SK-N-SH (cell line): Measurements from ENCODE around the gene SCAI. TPM values are rescaled to one million over a fixed set of nuclear protein-coding genes. Genes with fewer than 3 reads are reported as not detected.

Source experiments
- CTCF ChIA-PET: fragments of 300-600, 350-600 bp; formaldehyde crosslinking; extraction: SDS; loops from one replicate; lab custom pipeline; 2021; lab: Yijun Ruan, JAX
- POLR2A ChIA-PET: fragments of 350-600 bp; sonication (Branson Sonifier 250); formaldehyde crosslinking; extraction: SDS; loops from one replicate; lab custom pipeline; 2020; ENCODE audit warnings: antibody characterized with exemption, inconsistent platforms; lab: Yijun Ruan, JAX
- DNase-seq: peaks from one replicate; pipeline ENCODE4 v3.0.0; 2012
- H2AFZ ChIP-seq: fragments of 200-600 bp; sonication (generic); 2 replicates; pipeline ENCODE4 v1.8.1; 2016; ENCODE audit warnings: antibody characterized with exemption, mild to moderate bottlenecking, low read depth
- H3F3A ChIP-seq: fragments of 200-600 bp; sonication (generic); replicated peaks from 2 replicates; pipeline ENCODE3; 2016; ENCODE audit warnings: antibody characterized with exemption, mild to moderate bottlenecking; ENCODE audit not compliant: insufficient read depth
- H3K27ac ChIP-seq, 2 experiments: fragments of 200-500 bp in 1 of 2; fragments of 200-600 bp in 1 of 2; sonication (Bioruptor generic) in 1 of 2; sonication (generic), shearing (Covaris generic) in 1 of 2; 2 replicates each; pipeline versions ENCODE4 v1.5.1 to v1.6.1; 2014 to 2016; ENCODE audit warnings: low read depth in 2 of 2, inconsistent platforms in 1 of 2, low read length in 1 of 2, mild to moderate bottlenecking in 1 of 2, mixed read lengths in 1 of 2
- H3K27me3 ChIP-seq: fragments of 200-600 bp; sonication (generic), shearing (Covaris generic); 2 replicates; pipeline ENCODE4 v1.6.1; 2016; ENCODE audit warnings: mixed run types; ENCODE audit not compliant: insufficient read depth
- H3K36me3 ChIP-seq, 2 experiments: fragments of 200-500 bp in 1 of 2; fragments of 200-600 bp in 1 of 2; sonication (Bioruptor generic) in 1 of 2; sonication (generic) in 1 of 2; replicated peaks in 1 of 2; 2 replicates each; pipeline versions ENCODE3 to v1.5.1; 2014 to 2016; ENCODE audit warnings: low read length in 1 of 2, mild to moderate bottlenecking in 1 of 2; ENCODE audit not compliant: insufficient read depth in 2 of 2, control insufficient read depth in 1 of 2
- H3K4me1 ChIP-seq, 2 experiments: fragments of 200-500 bp in 1 of 2; fragments of 200-600 bp in 1 of 2; sonication (Bioruptor generic) in 1 of 2; sonication (generic), shearing (Covaris generic) in 1 of 2; 2 replicates each; pipeline versions ENCODE4 v1.5.1 to v1.6.1; 2014 to 2016; ENCODE audit warnings: low read depth in 1 of 2, low read length in 1 of 2, mixed run types in 1 of 2; ENCODE audit not compliant: insufficient read depth in 2 of 2, control insufficient read depth in 1 of 2
- H3K4me2 ChIP-seq: fragments of 200-600 bp; sonication (generic), shearing (Covaris generic); 2 replicates; pipeline ENCODE4 v1.6.1; 2017; ENCODE audit warnings: mixed run types
- H3K4me3 ChIP-seq, 2 experiments: fragments of 200-500 bp in 1 of 2; fragments of 200-600 bp in 1 of 2; sonication (Bioruptor generic) in 1 of 2; sonication (generic), shearing (Covaris generic) in 1 of 2; 2 replicates each; pipeline versions ENCODE4 v1.5.1 to v1.8.1; 2014 to 2016; ENCODE audit warnings: low read depth in 2 of 2, inconsistent platforms in 1 of 2, low read length in 1 of 2, mild to moderate bottlenecking in 1 of 2, mixed read lengths in 1 of 2, moderate library complexity in 1 of 2
- H3K79me2 ChIP-seq: fragments of 200-600 bp; sonication (generic); 2 replicates; pipeline ENCODE4 v1.8.1; 2017; ENCODE audit warnings: mild to moderate bottlenecking; ENCODE audit not compliant: insufficient read depth
- H3K9ac ChIP-seq: fragments of 200-600 bp; sonication (generic); 2 replicates; pipeline ENCODE4 v1.6.1; 2017; ENCODE audit warnings: mixed run types
- H3K9me2 ChIP-seq: fragments of 200-600 bp; sonication (generic); 2 replicates; pipeline ENCODE4 v1.6.1; 2017; ENCODE audit warnings: mixed run types
- H3K9me3 ChIP-seq: fragments of 200-600 bp; sonication (generic); 2 replicates; pipeline ENCODE4 v1.6.1; 2017; ENCODE audit warnings: mixed run types, mild to moderate bottlenecking, moderate library complexity
- H4K20me1 ChIP-seq: fragments of 200-600 bp; sonication (generic); 2 replicates; pipeline ENCODE4 v1.6.1; 2017; ENCODE audit warnings: mild to moderate bottlenecking, mixed run types; ENCODE audit not compliant: insufficient read depth
- EP300 ChIP-seq, 2 experiments: IDR thresholded peaks; 2 replicates each; pipeline versions ENCODE4 v1.4.0 to v1.6.1; 2012; ENCODE audit warnings: borderline replicate concordance in 1 of 2, low read depth in 1 of 2, low read length in 1 of 2
- FOSL2 ChIP-seq: IDR thresholded peaks from 2 replicates; pipeline ENCODE4 v1.4.0; 2012; ENCODE audit warnings: low read depth, mild to moderate bottlenecking, moderate library complexity, borderline replicate concordance
- FOXJ3 ChIP-seq: sonication (generic); formaldehyde crosslinking; IDR thresholded peaks from 2 replicates; pipeline ENCODE4 v1.5.1; 2020; ENCODE audit warnings: mild to moderate bottlenecking, missing genetic modification reagents
- FOXM1 ChIP-seq: IDR thresholded peaks from 2 replicates; pipeline ENCODE4 v1.4.0; 2012; ENCODE audit warnings: low read depth, mild to moderate bottlenecking
- GABPA ChIP-seq: IDR thresholded peaks from 2 replicates; pipeline ENCODE4 v1.4.0; 2012; ENCODE audit warnings: low read depth, mild to moderate bottlenecking
- JUND ChIP-seq: IDR thresholded peaks from 2 replicates; pipeline ENCODE4 v1.4.0; 2012
- MXI1 ChIP-seq: IDR thresholded peaks from 2 replicates; pipeline ENCODE4 v1.6.1; 2012; ENCODE audit warnings: mild to moderate bottlenecking, low read depth, low read length, improper control_type of control experiment
- NFIC ChIP-seq: IDR thresholded peaks from 2 replicates; pipeline ENCODE4 v1.4.0; 2012; ENCODE audit warnings: borderline replicate concordance
- NRF1 ChIP-seq: IDR thresholded peaks from 2 replicates; pipeline ENCODE4 v1.6.1; 2012; ENCODE audit warnings: low read depth, mild to moderate bottlenecking, low read length
- POLR2AphosphoS5 ChIP-seq: IDR thresholded peaks from 2 replicates; pipeline ENCODE4 v1.6.1; 2012; ENCODE audit warnings: low read depth, low read length
- RFX5 ChIP-seq: IDR thresholded peaks from 2 replicates; pipeline ENCODE4 v1.6.1; 2012; ENCODE audit warnings: mild to moderate bottlenecking, improper control_type of control experiment, low read length
- SMC3 ChIP-seq: IDR thresholded peaks from 2 replicates; pipeline ENCODE4 v1.6.1; 2012; ENCODE audit warnings: low read depth, low read length, improper control_type of control experiment
- YY1 ChIP-seq: IDR thresholded peaks from 2 replicates; pipeline ENCODE4 v1.4.0; 2012; ENCODE audit warnings: low read depth, mild to moderate bottlenecking
- WGBS: methylation state at CpG from one replicate; pipeline ENCODE4 v1.1.6; 2017; ENCODE audit warnings: low lambda C conversion rate; 5-methylcytosine and 5-hydroxymethylcytosine counted together
- polyA plus RNA-seq, 3 experiments: library from polyadenylated mRNA; depleted of rRNA; stranded (reverse); fragments of >200 nt; gene quantifications; 2 replicates each; pipeline ENCODE4 v1.2.3, GENCODE V29; 2012
- TF ChIP-seq, protein P1 (sequence below): IDR thresholded peaks from 2 replicates; pipeline ENCODE4; 2012
- TF ChIP-seq, protein P2 (sequence below): IDR thresholded peaks from 2 replicates; pipeline ENCODE4 v1.4.0; 2012; ENCODE audit warnings: low read depth, borderline replicate concordance
- TF ChIP-seq, protein P3 (sequence below): IDR thresholded peaks from 2 replicates; pipeline ENCODE4 v1.4.0; 2012; ENCODE audit warnings: low read depth
- TF ChIP-seq, protein P4 (sequence below): fragments of 200-600 bp; sonication (generic); IDR thresholded peaks from 2 replicates; pipeline ENCODE4 v1.6.1; 2017; ENCODE audit warnings: antibody characterized with exemption, mild to moderate bottlenecking, moderate library complexity
- TF ChIP-seq, protein P5 (sequence below): IDR thresholded peaks from 2 replicates; pipeline ENCODE4 v1.4.0; 2012; ENCODE audit warnings: low read depth, borderline replicate concordance

Gene SCAI
- polyA plus RNA-seq, 1 of the 3 experiments (the other 2 are of a cell fraction): 0.85 TPM

DNA sequence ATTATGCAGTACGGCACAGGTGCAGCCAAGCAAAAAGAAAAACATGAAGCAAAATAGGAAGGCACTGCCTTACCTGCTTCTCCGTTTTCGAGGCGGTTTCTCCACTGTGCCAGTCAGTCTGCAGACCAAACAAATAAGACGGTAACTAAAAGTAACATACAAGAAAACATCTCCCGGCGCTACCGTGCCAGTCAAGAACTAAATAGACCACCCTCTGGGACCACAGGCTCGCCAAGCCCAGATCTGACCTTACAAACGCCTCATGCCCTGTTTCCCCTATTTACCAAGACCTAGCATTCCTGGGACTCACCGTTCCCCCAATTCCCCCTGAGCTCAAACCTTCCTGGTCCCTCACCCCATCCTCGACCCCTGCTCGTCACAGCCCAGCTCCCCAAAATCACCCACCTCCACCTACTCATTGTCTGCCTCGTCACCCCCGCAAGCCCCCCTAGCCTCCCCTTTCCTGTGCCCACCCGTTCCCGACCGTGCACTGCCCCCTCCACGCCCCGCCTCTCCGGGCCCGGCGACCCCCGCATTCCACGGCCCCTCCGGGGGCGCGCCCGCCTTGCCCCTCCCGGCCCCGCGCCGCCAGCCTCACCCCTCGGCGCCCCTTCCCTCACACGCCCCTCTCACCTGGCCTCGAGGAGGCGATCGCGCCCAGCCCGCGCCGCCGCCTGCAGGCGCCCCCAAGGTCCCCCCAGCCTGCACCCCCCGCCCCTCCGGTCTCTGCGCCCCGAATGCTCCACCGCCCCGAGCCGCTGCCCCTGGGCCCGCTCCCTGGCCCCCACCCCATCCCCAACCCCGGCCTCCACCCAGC is 560 bp downstream of the SCAI start (continued):
- TF ChIP-seq, protein P1, sequence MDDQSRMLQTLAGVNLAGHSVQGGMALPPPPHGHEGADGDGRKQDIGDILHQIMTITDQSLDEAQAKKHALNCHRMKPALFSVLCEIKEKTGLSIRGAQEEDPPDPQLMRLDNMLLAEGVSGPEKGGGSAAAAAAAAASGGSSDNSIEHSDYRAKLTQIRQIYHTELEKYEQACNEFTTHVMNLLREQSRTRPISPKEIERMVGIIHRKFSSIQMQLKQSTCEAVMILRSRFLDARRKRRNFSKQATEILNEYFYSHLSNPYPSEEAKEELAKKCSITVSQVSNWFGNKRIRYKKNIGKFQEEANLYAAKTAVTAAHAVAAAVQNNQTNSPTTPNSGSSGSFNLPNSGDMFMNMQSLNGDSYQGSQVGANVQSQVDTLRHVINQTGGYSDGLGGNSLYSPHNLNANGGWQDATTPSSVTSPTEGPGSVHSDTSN: no peak
- TF ChIP-seq, protein P2, sequence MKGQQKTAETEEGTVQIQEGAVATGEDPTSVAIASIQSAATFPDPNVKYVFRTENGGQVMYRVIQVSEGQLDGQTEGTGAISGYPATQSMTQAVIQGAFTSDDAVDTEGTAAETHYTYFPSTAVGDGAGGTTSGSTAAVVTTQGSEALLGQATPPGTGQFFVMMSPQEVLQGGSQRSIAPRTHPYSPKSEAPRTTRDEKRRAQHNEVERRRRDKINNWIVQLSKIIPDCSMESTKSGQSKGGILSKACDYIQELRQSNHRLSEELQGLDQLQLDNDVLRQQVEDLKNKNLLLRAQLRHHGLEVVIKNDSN: no peak

DNA sequence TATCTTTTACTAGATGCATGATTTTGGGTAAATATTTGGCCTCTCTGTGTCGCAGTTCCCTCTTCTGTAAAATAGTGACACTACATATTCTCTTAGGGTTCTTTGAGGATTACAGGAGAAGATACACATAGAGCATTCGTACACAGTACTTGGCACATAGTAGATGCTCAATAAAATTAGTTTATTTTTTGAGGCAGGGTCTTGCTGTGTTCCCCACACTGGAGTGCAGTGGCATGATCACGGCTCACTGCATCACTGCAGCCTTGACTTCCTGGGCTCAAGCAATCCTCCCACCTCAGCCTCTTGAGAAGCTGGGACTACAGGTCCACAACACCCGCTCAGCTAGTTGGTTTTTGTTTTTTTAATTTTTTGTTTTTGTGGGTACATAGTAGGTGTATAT is 1.6 kb downstream of the SCAI start:
- Histone ChIP-seq H3K9me3 (no peaks in the 10 kb centered on the region), H4K20me1 (no peaks in the 10 kb centered on the region), H3K4me2 (peak overlapping the region; percentile 75; the same call in 1 of the 2 replicates), H3K79me2 (peaks cover 14% of the 10 kb centered on the region; the same call in 1 of the 2 replicates), H3K9me2 (no peaks in the 10 kb centered on the region), H3K36me3 (peaks cover 0 to 5% of the 10 kb centered on the region in 2 experiments), H3K4me1 (peaks cover 0 to 3% of the 10 kb centered on the region in 2 experiments; a peak in 2 of 4 replicates), H3K27ac (no peak overlapping the region), H3K9ac (no peak overlapping the region), H2AFZ (no peak overlapping the region)
- no peak for DNase-seq
- ChIA-PET CTCF (interaction anchor here (0.9 to 2.8 kb wide), 4 partner anchors 8 to 370 kb away, joined by 3 to 17 read pairs (median 6); partner anchors contain the start of gene NR6A1), POLR2A (interaction anchor here (1.2 kb wide), 1 partner anchor 280 kb away, joined by 3 read pairs; the partner anchor contains the start of genes ARPC5L and RPL35)
- WGBS: 84% methylated on average over 4 of the region's 4 CpGs
- TF ChIP-seq, protein P3, sequence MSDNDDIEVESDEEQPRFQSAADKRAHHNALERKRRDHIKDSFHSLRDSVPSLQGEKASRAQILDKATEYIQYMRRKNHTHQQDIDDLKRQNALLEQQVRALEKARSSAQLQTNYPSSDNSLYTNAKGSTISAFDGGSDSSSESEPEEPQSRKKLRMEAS: no peak
- TF ChIP-seq FOXM1 (no peak), RFX5 (no peak), EP300 (IDR thresholded peaks at IDR 0.05; ENCODE audit: borderline replicate concordance in 1 of 2, low read depth in 1 of 2, low read length in 1 of 2) (no peak), POLR2AphosphoS5 (no peak), MXI1 (no peak), FOSL2 (no peak), SMC3 (no peak), NRF1 (no peak), NFIC (no peak), FOXJ3 (CRISPR knock-in tag) (no peak), YY1 (no peak), GABPA (no peak), JUND (no peak)
- TF ChIP-seq, protein P1: no peak
- TF ChIP-seq, protein P4, sequence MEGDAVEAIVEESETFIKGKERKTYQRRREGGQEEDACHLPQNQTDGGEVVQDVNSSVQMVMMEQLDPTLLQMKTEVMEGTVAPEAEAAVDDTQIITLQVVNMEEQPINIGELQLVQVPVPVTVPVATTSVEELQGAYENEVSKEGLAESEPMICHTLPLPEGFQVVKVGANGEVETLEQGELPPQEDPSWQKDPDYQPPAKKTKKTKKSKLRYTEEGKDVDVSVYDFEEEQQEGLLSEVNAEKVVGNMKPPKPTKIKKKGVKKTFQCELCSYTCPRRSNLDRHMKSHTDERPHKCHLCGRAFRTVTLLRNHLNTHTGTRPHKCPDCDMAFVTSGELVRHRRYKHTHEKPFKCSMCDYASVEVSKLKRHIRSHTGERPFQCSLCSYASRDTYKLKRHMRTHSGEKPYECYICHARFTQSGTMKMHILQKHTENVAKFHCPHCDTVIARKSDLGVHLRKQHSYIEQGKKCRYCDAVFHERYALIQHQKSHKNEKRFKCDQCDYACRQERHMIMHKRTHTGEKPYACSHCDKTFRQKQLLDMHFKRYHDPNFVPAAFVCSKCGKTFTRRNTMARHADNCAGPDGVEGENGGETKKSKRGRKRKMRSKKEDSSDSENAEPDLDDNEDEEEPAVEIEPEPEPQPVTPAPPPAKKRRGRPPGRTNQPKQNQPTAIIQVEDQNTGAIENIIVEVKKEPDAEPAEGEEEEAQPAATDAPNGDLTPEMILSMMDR: no peak
- TF ChIP-seq, protein P5, sequence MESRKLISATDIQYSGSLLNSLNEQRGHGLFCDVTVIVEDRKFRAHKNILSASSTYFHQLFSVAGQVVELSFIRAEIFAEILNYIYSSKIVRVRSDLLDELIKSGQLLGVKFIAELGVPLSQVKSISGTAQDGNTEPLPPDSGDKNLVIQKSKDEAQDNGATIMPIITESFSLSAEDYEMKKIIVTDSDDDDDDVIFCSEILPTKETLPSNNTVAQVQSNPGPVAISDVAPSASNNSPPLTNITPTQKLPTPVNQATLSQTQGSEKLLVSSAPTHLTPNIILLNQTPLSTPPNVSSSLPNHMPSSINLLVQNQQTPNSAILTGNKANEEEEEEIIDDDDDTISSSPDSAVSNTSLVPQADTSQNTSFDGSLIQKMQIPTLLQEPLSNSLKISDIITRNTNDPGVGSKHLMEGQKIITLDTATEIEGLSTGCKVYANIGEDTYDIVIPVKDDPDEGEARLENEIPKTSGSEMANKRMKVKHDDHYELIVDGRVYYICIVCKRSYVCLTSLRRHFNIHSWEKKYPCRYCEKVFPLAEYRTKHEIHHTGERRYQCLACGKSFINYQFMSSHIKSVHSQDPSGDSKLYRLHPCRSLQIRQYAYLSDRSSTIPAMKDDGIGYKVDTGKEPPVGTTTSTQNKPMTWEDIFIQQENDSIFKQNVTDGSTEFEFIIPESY: no peak
- TF ChIP-seq, all 33 proteins: peak for 0
- Histone ChIP-seq H3K27me3 (no peaks in the 10 kb centered on the region), H3K4me3 (no peak overlapping the region), H3F3A (peaks cover 15% of the 10 kb centered on the region)
